HG03103 (cell line): ENCODE data around the gene TMBIM6.

Source experiments
- ATAC-seq: cut with Tn5 transposase; IDR thresholded peaks from one replicate; pipeline ENCODE4 v1.9.1; 2021; ENCODE audit warnings: low read depth; ENCODE audit not compliant: unreplicated experiment

Gene TMBIM6

GRCh38 chr12:49796155-49796554 lies 54.8 kb downstream of the TMBIM6 start:
- ATAC-seq: no peak

DNA sequence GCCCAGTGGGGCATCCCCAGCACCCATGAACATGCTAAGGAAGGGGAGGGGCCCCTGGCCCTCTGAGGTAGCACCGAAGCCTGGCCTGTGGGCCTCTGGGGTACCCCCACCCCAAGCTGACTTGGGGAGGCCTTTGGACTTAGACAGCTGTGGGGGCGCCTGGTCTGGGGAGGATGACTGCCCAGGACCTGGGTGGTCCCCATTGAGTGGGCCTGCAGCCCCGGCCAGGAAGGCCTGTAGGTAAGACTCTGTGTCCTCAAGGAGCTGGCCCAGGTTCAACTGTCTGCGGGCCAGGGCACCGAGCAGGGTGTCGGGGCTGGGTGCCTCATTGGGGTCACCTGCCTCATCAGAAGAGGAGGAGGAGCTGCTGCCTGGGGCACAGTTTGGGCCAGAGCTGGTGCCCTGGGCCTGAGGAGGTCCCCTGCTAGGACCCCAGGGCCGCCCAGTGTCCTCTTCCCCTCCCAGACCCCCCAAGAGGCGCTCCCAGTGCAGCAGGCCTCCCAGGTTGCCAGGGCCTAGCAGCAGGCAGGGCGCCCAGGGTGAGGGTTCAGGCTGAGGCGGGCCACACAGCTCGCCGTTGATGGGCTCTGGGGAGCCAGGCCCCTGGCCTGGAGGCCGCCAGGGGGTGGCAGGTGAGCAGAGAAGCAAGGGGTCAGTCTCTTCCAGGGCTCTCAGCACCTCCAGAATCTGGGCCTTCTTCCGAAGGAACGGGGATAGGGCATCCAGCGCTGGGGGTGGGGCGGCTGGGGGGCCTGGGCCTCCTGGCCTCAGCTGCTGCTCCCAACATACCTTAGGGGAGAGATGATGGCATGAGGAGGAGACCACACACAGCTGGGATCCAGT lies 55.5 kb downstream of the TMBIM6 start:
- ATAC-seq: no peak

DNA sequence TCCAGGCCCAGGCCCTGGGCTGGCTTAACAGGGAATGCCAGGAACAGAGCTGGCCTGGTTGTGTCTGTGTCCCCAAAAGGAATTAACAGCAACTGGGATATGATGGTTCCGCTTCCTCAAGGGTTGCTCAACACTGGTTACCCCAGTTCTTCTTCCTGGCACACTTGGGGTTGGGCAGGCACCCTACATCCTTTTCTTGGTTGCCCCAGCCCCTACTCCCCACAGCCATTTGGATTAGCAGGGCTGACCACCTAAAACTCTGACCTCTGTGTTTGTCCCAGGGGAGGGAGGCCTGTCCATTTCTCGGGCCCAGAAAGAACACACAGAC lies 56.1 kb downstream of the TMBIM6 start:
- ATAC-seq: no peak

DNA sequence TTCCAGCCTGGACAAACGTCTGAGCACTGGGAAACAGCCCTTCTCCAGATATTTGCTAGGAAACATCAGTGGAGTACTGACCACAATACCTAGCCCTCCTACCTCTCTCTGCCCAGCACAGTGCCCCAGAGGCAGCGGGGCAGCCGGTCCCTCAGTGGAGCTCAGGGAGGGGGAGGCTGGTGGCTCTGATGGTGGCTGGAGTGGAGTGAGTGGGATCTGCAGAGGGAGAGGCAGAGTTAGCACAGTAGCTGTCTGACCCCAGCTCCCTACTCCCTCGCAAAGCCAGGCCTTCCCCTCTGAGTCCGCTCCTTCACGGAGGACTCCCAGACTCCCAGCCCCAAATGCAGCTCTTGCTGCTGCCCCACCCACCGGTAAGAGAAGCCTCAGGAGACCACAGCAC lies 56.9 kb downstream of the TMBIM6 start:
- no peak for ATAC-seq

DNA sequence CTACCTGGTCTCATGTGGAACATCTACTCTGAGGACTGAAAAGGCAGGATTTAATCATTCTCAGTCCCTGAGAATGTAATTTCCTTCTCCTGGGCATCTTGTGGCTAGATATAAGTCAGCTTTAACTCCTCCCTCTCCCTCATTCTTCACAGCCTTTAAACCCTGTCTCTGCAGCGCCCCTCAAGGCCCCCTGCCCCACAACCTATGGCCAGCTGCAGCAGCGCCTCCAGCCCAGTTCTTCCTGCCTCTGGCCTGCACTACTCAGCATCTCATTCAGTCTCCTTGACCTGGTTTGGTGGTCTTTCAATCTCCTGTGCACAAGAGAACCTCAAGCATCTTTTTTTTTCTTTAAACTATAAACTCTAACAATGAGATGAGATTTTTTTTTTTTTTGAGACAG lies 57.6 kb downstream of the TMBIM6 start:
- no peak for ATAC-seq

GRCh38 chr12:49800421-49801140 lies 59.2 kb downstream of the TMBIM6 start:
- ATAC-seq: no peak

GRCh38 chr12:49801141-49802063 lies 60.0 kb downstream of the TMBIM6 start:
- no peak for ATAC-seq

DNA sequence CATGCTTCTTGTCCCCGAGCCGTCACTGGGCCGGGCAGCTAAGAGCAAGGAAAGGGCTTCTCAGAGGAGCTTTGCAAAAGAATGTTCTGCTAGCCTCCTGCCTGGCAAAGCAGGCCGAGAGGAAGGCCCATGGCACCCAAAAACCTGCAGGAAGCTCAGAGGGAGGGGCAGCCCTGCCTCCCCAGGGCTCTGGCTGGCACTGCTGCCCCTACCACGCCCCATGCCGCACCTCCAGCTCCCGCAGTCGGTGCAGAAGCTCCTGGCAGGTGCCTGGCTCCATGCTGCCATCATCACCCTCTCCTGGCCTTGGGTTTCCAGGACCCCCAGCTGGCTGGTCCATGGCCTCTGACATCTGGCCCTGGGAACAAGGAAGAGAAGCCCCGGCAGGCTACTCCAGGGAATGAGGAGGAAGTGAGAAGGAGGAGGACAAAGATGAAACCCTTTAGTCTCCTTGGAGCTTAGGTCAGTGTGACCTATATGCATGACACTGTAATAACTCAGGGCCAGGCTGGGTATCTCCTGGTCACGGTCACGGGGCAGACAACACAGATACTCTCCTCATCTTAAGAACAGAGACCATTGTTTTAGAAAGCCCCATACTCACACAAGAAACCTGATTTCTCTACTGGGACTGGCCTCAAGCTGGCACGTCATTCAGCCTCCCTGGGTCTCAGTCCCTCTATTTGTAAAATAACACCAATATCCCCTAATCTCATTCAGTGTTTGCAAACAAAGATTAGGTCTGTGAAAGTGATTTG lies 62.5 kb downstream of the TMBIM6 start:
- ATAC-seq: no peak

GRCh38 chr12:49804821-49805220 lies 63.5 kb downstream of the TMBIM6 start:
- ATAC-seq: no peak

DNA sequence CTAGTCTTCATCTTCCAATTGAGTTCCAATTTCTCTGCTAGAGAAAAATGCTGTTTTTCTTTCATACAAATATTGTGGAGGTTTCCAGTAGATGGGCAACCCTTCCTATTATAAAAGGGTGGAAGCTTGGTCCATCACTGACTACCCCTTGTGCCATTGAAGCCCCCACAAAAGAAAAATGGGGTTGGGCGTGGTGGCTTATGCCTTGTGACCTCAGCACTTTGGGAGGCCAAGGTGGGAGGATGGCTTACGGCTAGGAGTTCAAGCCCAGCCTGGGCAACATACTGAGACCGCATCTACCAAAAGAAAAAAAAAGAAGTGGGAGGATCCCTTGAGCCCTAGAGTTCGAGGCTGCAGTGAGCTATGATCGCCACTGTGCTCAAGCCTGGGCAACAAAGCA lies 64.1 kb downstream of the TMBIM6 start:
- ATAC-seq: no peak

GRCh38 chr12:49806321-49806813 lies 65.0 kb downstream of the TMBIM6 start:
- no peak for ATAC-seq

DNA sequence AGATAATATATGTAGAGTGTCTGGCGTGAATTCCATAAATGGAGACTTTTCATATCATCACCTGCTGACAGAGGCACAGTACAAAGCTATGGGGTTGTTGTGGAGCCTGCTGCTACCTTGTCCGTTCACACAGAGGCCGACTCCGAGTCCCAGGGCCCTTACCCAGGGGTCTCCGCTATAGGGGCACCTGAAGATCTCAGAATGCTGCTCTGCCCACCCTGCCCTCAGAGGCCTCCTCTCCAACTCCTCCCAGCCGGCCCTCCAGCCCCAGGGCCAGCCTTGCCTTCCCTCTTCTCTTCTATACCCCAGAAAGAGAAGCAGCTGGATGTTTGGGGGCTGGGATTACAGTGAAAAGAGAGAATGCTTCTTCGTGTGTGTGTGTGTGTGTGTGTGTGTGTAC lies 65.5 kb downstream of the TMBIM6 start:
- ATAC-seq: no peak

DNA sequence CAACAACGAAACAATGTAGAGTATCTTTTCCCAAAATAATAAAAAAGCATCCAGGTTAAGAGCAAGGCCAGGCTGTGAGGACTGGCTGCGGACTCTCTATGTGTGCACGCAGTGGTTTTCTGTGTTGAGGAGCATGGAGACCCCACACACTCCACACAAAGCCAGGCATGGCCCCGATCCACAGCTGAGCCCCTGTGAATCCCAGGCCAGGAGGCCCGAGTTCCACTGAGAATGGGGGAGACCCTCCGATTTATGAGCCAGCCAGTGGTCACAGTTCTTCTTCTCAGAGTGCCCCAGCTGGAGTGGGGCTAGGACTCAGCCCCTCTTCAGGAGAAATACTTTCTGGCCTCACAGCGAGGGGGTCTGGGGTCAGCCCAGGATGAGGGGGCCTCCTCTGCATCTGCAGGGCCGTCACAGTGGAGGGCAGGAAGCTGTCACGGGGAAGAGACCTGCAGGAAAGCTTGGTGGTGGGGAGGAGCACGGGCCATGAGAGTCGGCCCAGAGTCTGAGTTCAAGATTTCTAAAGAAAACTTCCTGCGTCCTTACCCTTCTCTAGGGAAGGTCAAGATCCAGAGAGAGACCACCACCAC lies 66.7 kb downstream of the TMBIM6 start:
- no peak for ATAC-seq

DNA sequence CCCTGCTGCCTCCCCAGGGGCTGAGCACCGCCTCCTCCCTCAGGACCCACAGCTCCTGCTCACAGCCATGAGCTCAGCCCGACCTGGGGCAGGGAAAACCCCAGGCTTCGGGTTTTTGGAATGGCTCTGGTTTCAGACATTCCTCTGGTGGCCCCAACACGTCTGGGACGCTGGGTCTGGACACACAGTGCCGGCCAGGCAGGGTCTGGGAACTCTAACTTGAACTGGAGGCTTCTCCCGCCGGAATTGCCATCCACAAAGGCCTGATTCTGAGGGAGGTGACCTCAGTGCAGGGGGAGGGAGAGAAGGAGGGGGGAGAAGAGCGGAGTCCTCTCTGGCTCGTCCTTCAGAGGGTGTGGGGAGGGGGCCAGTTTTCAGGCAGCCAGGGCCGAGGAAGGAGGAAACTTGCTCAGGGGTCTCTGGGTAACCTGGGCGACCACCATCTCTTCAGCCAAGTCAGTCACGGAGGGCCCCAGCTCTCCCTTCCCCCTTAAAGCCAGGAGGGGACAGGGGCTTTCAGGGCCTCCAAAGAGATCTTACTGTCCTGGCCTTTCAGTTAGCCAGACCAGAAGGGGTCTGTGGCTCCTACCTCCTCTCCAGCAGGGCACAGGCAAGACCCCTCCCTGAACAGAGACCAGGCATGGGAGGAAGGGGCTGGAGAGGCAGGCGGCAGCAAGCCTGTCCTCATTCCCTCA lies 67.5 kb downstream of the TMBIM6 start:
- ATAC-seq: no peak

DNA sequence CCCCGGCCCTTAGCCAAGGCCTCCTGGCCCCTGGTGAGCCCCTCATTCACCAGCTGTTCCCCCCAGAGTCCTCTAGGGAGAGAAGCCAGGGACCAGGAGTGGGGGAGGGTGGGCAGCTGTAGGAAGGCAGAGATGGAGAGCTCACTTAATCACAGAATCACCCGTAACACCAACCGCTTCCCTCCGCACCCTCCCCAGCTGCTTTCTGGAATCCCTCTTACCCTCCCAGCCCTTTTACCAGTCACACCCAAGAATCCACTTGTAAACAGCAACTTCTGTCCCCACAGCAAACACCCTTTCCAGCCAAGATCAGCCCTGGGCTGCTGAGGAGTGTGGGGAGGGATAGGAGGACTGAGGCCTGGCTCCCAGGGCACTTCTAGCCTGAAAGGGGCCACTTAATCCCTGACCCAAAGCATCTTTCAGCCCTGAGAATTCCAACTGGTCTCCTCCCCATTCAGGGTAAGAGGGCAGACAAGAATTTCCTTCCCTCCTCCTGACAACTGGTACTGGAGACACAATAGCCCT lies 68.1 kb downstream of the TMBIM6 start:
- ATAC-seq: no peak

DNA sequence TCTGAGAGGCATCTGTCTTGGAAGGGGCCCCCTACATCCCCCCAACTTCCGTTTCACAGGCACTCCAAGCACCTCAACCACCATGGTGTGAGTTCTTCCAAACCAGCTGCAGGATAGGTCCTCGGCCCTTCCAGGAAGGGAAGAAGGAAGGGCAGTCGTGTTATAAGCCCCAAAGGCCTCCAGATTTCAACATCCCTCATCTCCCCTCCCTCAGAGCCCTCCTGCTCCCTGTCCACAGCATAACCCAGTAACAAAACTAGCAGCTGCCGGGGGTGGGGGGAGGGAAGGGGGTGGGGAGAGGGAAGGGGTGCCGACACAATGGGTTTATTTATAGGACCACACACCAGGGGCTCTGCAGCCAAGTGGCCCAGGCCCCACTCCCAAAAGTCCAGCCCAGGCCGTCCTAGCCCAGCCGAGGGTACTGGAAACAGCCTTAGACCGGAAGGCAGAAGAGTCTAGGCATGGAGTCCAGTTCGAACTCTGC lies 68.6 kb downstream of the TMBIM6 start:
- no peak for ATAC-seq

DNA sequence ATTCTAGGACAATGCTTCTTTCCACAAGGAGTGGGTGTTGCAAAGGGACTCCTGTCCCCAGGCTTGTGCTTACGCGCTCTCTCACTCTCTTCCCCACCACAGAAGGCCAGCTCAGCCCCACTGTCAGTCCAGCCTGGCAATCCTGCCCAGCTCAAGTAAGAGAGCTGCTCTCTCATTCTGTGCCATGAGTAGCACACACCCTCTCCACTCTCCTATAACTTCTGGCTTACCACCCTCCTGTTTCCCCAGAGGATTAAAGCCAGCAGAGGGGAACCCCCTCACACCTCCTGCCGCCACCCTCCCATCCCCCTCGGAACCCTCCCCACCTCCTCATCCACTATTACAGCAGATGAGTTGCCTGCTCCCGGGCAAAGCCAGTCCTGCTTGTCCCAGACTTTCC lies 69.8 kb downstream of the TMBIM6 start:
- no peak for ATAC-seq

DNA sequence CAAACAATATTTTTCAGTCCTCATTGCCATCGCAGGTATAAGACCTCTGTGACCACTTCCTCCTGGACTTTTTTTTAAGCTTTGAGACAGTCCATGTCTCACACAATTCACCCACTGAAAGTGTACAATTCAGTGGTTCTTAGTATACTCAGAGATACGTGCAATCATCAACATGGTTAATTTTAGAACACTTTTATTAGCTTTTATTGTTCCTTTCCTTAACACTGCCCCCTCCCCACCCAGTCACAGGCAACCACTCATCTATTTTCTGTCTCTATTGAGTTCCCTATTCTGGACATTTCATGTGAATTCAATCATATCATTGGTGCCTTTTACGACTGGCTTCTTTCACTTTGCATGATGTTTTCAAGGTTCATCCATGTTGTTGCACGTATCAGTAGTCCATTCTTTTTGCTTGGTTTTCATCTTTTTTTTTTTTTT lies 70.6 kb downstream of the TMBIM6 start:
- no peak for ATAC-seq

GRCh38 chr12:49813131-49813530 lies 71.8 kb downstream of the TMBIM6 start:
- no peak for ATAC-seq
